GM12872 (cell line): ENCODE measurements around the gene LTF.

Source experiments
- TF ChIP-seq, protein P1 (sequence below): IDR thresholded peaks from 3 replicates; pipeline ENCODE4 v1.5.1; 2011; ENCODE audit warnings: low read depth, mild to moderate bottlenecking, low read length, moderate library complexity; ENCODE audit not compliant: insufficient read depth

The LTF gene

DNA sequence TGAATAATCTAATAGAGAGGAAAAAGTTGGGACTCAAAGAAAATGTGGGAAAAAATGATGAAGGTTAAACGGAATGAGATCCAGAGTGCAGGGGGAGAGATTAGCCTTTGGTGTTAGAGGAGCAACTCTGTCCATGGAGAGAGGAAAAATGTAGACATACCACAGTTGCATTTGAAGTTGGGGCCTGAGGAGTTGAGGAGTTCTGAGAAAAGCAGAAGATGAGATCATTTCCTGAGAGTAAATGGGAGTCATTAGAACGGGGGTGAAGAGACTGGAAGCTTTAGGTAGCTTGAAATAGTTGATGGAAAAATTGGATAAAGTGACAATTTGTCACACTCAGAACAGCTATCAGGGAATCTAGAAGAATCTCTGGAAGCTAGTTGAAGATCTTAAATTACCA, 65.1 kb downstream of the LTF start:
- TF ChIP-seq, protein P1, sequence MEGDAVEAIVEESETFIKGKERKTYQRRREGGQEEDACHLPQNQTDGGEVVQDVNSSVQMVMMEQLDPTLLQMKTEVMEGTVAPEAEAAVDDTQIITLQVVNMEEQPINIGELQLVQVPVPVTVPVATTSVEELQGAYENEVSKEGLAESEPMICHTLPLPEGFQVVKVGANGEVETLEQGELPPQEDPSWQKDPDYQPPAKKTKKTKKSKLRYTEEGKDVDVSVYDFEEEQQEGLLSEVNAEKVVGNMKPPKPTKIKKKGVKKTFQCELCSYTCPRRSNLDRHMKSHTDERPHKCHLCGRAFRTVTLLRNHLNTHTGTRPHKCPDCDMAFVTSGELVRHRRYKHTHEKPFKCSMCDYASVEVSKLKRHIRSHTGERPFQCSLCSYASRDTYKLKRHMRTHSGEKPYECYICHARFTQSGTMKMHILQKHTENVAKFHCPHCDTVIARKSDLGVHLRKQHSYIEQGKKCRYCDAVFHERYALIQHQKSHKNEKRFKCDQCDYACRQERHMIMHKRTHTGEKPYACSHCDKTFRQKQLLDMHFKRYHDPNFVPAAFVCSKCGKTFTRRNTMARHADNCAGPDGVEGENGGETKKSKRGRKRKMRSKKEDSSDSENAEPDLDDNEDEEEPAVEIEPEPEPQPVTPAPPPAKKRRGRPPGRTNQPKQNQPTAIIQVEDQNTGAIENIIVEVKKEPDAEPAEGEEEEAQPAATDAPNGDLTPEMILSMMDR, result no peak

DNA sequence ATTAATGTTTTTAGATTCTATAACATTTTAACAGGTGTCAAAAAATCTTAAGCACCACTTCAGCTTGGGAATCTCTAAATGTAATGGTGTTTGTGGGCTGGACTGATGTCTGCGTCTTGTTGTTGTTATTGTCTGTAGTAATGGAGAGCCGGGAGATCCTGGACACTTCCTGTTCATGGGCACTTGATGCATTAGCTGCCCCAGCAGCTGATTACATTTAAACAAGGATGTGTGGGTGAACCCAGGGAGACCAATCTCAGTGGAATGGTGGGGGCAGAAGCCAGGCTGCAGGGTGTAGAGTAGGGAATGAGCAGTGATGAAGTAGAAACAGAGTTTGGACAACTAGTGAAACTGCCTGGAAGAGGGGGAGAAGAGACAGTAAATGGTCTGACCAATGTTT, 65.6 kb downstream of the LTF start:
- TF ChIP-seq, protein P1, result no peak

GRCh38 chr3:46398186-46398955, 66.3 kb downstream of the LTF start:
- TF ChIP-seq, protein P1, result no peak

GRCh38 chr3:46397111-46397510, 67.6 kb downstream of the LTF start:
- TF ChIP-seq, protein P1, result no peak

DNA sequence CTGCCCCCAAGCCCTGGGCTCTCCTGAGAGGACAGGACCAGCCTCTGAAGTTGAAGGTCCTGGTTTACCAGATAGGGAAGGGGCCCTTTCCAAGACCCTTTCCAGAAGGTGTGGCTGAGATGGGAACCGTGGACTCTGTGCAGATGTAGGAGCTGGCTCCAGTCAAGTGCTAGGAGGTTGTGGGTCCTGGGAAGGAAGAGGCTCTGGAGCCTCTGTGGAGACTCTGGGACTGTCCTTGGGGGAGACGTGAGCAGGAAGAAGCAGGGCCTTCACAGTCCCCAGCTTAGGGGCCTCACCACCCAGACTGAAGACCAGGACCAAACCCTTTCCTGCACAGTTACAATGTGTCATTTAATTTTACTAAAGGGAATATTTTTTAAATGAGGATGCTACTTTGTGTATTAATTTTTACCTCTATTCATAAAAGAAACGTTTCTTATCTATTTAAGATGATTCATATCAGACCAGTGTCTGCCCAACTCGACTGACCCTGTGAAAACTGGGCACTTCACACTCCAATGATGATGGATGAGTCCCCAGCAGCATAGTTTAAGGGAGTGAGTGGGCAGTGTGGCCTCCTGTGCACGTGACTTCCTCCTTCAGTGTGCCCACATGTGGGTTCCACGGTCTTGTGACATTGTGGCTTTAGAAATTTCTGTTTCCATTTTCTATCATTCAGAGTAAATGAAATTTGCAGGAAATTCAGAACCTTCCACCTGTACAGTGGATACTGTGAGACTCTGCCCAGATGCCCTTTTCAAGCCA, 68.8 kb downstream of the LTF start:
- TF ChIP-seq, protein P1, result no peak

DNA sequence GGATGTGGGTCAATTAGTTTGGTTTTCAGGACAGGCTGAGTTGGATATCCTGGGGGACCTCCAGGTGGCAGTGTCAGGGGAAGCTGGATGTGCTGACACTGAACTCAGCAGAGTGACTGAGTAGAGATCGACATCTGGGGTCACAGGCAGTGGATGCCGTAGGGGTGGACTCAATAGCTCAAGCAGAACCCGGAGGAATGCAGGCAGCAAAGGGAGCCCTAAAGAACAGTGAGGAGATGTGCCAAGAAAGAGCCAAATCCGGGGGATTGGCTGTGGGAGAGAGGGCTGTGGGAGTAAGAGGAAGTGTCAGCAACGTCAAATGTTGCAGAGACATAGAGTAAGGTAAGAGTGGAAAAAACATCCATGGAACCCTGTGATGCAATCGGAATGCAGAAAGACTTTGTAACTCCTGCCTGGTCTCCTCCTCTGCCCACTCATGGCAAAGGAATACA, 69.5 kb downstream of the LTF start:
- TF ChIP-seq, protein P1, result peak; percentile 32; the same call in 1 of the 3 replicates

DNA sequence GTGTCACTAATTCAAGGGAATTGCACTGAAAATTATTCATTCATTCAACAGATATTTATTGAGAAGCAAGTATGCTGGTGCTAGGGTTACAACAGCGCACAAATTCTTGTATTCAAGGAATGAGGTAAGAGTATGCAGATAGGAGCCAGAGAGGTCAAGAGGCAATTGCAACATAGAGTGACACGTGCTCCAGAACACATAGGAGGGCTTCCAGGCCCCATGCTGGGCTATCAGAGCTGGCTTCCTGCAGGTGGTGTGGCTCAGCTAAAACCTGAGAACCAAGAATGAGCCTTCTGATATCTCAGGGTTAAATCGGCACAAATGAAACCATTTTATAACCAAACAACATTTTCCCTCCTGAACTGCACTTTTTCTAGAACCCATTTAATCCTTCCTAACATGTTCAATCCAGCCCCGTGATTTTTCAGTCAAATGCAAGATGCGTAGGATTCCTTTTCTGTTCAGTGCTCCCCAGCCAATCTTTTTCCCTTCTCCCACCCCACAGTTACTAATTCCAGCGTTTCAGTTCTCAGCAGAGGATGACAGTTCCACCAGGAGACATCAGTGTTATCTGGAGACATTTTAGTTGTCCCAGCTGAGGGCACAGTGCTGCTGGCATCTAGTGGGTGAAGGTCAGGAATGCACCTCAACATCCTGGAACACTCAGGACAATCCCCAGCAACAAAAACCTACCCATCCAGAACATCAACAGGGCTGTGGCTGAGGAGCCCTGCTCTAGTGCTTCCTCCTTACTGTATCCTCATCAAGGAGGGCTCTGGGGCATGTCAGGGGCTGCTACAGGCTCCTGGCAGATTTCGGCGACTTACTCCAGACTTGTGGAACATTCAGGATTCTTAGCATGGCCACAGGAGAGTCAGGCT, 70.9 kb downstream of the LTF start:
- TF ChIP-seq, protein P1, result no peak
